Osteoblast (primary cell): Measurements from ENCODE around the gene CA7. TPM values are rescaled to one million over a fixed set of nuclear protein-coding genes. Genes with fewer than 3 reads are reported as not detected.

Experiments
- DNase-seq: peaks from one replicate; pipeline ENCODE4 v3.0.0; 2011; ENCODE audit warnings: low spot score, mixed read lengths; ENCODE audit not compliant: insufficient read length; ENCODE audit errors: missing footprints
- H2AFZ ChIP-seq: 2 replicates; pipeline ENCODE4 v1.6.0; 2011; ENCODE audit warnings: mild to moderate bottlenecking, low read length
- H3K27ac ChIP-seq: 2 replicates; pipeline ENCODE4 v1.5.1; 2011; ENCODE audit warnings: mild to moderate bottlenecking, low read depth, low read length, moderate library complexity
- H3K27me3 ChIP-seq: 2 replicates; pipeline ENCODE4 v1.6.0; 2012; ENCODE audit warnings: mild to moderate bottlenecking, control low read depth, inconsistent platforms, low read length, moderate library complexity; ENCODE audit not compliant: insufficient read depth
- H3K36me3 ChIP-seq: 2 replicates; pipeline ENCODE4 v1.5.1; 2011; ENCODE audit warnings: mild to moderate bottlenecking, low read length, control low read depth, moderate library complexity; ENCODE audit not compliant: insufficient read depth
- H3K4me1 ChIP-seq: 2 replicates; pipeline ENCODE4 v1.5.1; 2011; ENCODE audit warnings: mild to moderate bottlenecking, low read length, control low read depth, moderate library complexity; ENCODE audit not compliant: insufficient read depth
- H3K4me2 ChIP-seq: 2 replicates; pipeline ENCODE4 v1.6.0; 2011; ENCODE audit warnings: mild to moderate bottlenecking, low read length; ENCODE audit not compliant: insufficient read depth
- H3K4me3 ChIP-seq: fragments of 200-600 bp; sonication (generic); 3 replicates; pipeline ENCODE4 v1.5.1; 2012; ENCODE audit warnings: mild to moderate bottlenecking, low read length, inconsistent platforms; ENCODE audit not compliant: insufficient read depth
- H3K79me2 ChIP-seq: 2 replicates; pipeline ENCODE4 v1.6.0; 2012; ENCODE audit warnings: mild to moderate bottlenecking, low read length, control low read depth, inconsistent platforms; ENCODE audit not compliant: insufficient read depth
- H3K9me3 ChIP-seq: 2 replicates; pipeline ENCODE4 v1.5.1; 2011; ENCODE audit warnings: low read depth, low read length, control low read depth
- H4K20me1 ChIP-seq: 2 replicates; pipeline ENCODE4 v1.6.0; 2012; ENCODE audit warnings: mild to moderate bottlenecking, low read length, control low read depth; ENCODE audit not compliant: insufficient read depth
- total RNA-seq: library from RNA; depleted of rRNA; stranded (reverse); fragments of >200 nt; gene quantifications from 2 replicates; pipeline ENCODE4 v1.2.3, GENCODE V29; 2012
- TF ChIP-seq, protein P1 (sequence below): IDR thresholded peaks from 2 replicates; pipeline ENCODE4 v1.5.1; 2011; ENCODE audit warnings: mild to moderate bottlenecking, low read depth, low read length, moderate library complexity; ENCODE audit errors: extremely low read depth

The CA7 gene
- total RNA-seq, 1 donor = not detected

DNA sequence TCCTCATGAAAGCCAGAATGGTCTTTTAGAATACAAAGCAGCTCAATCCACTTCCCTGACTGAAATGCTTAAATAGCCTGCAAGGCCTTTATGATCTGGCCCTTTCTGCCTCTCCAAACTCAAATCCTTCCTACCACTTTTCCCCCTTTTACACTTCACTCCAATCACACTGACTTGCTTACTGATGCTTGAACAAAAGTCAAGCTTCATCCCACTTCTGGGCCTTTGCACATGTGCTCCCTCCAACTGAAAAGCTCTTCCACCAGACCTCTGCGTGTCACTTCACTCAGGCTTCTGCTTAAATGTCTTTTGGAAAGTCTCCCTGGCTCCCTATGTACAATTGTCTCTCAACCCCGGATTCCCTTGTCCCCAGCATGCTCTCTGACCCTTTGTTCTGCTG is 29.5 kb upstream of the CA7 start:
- no peaks in the 10 kb centered on the region for H3K79me2 ChIP-seq
- H3K9me3 ChIP-seq = no peaks in the 10 kb centered on the region
- no peak for DNase-seq
- H3K4me1 ChIP-seq = no peaks in the 10 kb centered on the region
- H3K36me3 ChIP-seq = peaks cover 55% of the 10 kb centered on the region
- no peak overlapping the region for H2AFZ ChIP-seq
- H3K4me2 ChIP-seq = no peak overlapping the region
- no peak overlapping the region for H3K4me3 ChIP-seq
- no peak overlapping the region for H3K27ac ChIP-seq
- TF ChIP-seq, protein P1, sequence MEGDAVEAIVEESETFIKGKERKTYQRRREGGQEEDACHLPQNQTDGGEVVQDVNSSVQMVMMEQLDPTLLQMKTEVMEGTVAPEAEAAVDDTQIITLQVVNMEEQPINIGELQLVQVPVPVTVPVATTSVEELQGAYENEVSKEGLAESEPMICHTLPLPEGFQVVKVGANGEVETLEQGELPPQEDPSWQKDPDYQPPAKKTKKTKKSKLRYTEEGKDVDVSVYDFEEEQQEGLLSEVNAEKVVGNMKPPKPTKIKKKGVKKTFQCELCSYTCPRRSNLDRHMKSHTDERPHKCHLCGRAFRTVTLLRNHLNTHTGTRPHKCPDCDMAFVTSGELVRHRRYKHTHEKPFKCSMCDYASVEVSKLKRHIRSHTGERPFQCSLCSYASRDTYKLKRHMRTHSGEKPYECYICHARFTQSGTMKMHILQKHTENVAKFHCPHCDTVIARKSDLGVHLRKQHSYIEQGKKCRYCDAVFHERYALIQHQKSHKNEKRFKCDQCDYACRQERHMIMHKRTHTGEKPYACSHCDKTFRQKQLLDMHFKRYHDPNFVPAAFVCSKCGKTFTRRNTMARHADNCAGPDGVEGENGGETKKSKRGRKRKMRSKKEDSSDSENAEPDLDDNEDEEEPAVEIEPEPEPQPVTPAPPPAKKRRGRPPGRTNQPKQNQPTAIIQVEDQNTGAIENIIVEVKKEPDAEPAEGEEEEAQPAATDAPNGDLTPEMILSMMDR = no peak
- no peaks in the 10 kb centered on the region for H3K27me3 ChIP-seq
- H4K20me1 ChIP-seq = no peaks in the 10 kb centered on the region

DNA sequence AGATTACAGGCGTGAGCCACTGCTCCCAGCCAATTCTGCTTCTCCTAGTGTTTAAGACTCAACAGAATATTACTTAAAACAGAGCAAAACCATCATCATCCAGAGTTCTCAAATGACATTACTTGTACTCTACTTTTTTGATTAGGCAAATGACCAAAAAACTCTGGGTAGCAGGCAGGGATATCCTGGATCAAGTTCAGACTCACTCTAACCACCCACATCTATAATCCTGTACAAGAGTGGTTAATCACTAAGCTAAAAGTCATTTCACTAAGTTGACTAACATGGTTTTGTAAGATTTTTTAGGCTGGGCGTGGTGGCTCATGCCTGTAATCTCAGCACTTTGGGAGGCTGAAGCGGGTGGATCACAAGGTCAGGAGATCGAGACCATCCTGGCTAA is 20.2 kb upstream of the CA7 start:
- H3K4me1 ChIP-seq = no peaks in the 10 kb centered on the region
- H3K27ac ChIP-seq = no peak overlapping the region
- no peaks in the 10 kb centered on the region for H3K9me3 ChIP-seq
- H3K27me3 ChIP-seq = no peaks in the 10 kb centered on the region
- peaks cover 22% of the 10 kb centered on the region for H4K20me1 ChIP-seq
- peaks cover 48% of the 10 kb centered on the region for H3K36me3 ChIP-seq
- peaks cover 36% of the 10 kb centered on the region for H3K79me2 ChIP-seq
- no peak overlapping the region for H2AFZ ChIP-seq
- no peak overlapping the region for H3K4me3 ChIP-seq
- TF ChIP-seq, protein P1 = no peak
- DNase-seq = no peak
- H3K4me2 ChIP-seq = no peak overlapping the region

DNA sequence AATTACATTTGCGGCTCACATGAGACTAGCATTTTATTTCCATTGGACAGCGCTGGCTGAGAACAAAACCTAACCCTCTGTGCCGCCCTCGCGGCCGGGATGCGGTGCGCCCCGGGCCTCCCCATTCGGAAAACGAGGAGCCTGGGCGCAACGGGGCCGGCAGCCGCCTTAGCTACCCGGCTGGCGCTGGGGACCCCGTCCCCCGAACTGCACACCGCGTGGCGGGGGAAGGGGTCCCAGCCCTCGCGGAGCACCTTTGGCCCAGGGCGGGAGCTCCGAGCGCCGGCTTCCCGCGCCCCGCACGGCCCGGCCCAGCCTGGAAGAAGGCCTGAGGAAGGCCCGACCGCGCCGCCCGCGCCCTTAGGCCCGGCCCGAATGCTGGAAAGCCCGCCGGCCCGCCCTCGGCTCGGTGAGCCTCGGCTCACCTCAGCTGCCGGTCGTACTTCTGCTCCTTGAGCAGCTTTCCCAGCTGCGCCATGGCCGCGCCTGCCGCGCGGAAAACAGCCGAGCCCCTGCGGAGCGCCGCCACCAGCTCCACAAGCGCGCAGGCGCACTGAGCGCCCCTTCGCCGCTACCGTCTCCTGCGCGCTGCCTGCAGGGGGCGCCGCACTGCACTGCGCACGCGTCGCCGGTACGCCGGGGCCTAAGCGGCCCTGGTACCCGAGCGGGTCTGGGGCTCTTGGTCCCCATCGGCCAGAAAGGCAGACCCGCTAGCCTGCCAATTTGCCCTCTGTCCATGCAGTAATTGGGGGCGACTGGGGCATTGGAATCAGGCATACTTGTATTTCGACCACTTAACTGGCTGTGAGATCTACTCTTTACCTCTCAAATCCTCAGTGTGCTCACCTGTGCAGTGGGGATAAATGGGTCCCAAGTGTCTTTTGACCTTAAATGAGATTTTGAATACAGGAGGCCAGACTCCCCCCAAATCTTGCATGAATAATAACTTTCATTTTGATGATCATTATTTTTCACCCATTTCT is 13.5 kb upstream of the CA7 start, which contains the start of gene NAE1:
TSS of gene NAE1 (minus strand) at position 555 of the 983 bp plus-strand sequence. CDS start at position 478, 77 bp downstream.
- peaks cover 20% of the 10 kb centered on the region for H3K4me1 ChIP-seq
- H3K36me3 ChIP-seq = peaks cover 19% of the 10 kb centered on the region
- H4K20me1 ChIP-seq = peaks cover 28% of the 10 kb centered on the region
- peak within 1 kb of the TSS; percentile 63 for H3K4me2 ChIP-seq
- H2AFZ ChIP-seq = peak within 1 kb of the TSS; percentile 80
- TF ChIP-seq, protein P1 = peak; percentile 89
- H3K4me3 ChIP-seq = peak within 1 kb of the TSS; percentile 84
- peaks cover 44% of the 10 kb centered on the region for H3K79me2 ChIP-seq
- H3K27me3 ChIP-seq = no peaks in the 10 kb centered on the region
- H3K9me3 ChIP-seq = no peaks in the 10 kb centered on the region
- peak; percentile 98 for DNase-seq
- H3K27ac ChIP-seq = peak within 1 kb of the TSS; percentile 61

DNA sequence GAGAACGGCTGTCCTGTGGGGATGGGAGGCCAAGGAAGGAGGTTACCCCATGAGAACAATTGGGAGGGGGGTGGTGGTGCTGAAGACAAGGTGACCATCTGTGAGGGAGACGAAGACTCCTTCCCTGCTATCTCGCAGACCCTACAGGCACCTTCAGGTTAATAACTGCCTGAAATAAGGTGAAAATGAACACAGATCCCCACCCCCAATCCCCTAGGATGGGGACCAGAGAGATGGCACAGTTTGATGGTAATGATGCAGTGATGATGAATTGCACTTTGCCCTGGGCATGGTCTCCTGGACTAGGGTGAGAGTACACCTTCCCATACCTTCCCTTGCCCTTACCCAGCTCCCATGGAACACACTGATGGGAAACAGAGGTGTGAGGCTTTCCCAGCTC is 12.0 kb upstream of the CA7 start:
- Histone ChIP-seq H3K4me2 (peak overlapping the region; percentile 54), H2AFZ (no peak overlapping the region), H4K20me1 (peaks cover 19% of the 10 kb centered on the region), H3K79me2 (peaks cover 31% of the 10 kb centered on the region), H3K4me1 (peaks cover 20% of the 10 kb centered on the region), H3K36me3 (peaks cover 5% of the 10 kb centered on the region), H3K9me3 (no peaks in the 10 kb centered on the region), H3K27me3 (no peaks in the 10 kb centered on the region), H3K4me3 (no peak overlapping the region), H3K27ac (no peak overlapping the region)
- TF ChIP-seq, protein P1 = no peak
- DNase-seq = no peak
